ENCODE results near the gene CHST8.

DNA sequence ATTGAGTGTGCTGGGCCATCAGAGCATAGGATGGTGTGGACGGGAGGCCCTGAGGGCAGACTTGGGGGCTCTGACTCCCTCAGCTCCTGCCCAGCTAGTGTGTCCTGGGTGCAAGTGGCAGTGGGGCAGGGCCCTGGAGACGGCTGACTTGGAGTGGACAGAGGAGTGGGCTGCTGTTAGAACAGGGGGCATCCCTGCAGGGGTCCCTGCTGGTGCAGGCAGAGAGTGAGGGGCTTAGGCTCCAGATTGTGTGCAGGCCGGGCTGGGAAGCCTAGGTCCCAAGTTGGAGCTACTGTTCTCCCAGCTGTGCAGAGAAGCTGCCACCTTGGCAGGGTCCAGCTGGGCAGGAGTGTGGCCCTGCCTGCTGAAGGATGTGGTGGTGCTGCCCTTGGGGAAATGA lies 183.6 kb downstream of the CHST8 start:
- TF ChIP-seq BHLHE40 (IDR thresholded peaks at IDR 0.05; ENCODE audit: borderline replicate concordance) (no peak), NFRKB (IDR thresholded peaks at IDR 0.05) (no peak), SP1 (IDR thresholded peaks at IDR 0.05) (no peak), CTBP1 (IDR thresholded peaks at IDR 0.05; ENCODE audit: borderline replicate concordance) (no peak), FOXK2 (IDR thresholded peaks at IDR 0.05) (no peak), TARDBP (IDR thresholded peaks at IDR 0.05) (no peak), HDGF (IDR thresholded peaks at IDR 0.05; ENCODE audit: borderline replicate concordance) (no peak), SUZ12 (IDR thresholded peaks at IDR 0.05) (no peak), FOXM1 (IDR thresholded peaks at IDR 0.05; ENCODE audit: borderline replicate concordance) (no peak), ELF4 (IDR thresholded peaks at IDR 0.05) (no peak), ZNF384 (IDR thresholded peaks at IDR 0.05) (no peak), ARNT (IDR thresholded peaks at IDR 0.05) (no peak)
- TF ChIP-seq, protein P1, sequence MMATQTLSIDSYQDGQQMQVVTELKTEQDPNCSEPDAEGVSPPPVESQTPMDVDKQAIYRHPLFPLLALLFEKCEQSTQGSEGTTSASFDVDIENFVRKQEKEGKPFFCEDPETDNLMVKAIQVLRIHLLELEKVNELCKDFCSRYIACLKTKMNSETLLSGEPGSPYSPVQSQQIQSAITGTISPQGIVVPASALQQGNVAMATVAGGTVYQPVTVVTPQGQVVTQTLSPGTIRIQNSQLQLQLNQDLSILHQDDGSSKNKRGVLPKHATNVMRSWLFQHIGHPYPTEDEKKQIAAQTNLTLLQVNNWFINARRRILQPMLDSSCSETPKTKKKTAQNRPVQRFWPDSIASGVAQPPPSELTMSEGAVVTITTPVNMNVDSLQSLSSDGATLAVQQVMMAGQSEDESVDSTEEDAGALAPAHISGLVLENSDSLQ (IDR thresholded peaks at IDR 0.05): no peak
